Activated T-cell treated with anti-CD3 and anti-CD28 coated beads, Interleukin-2, amount 50 U/mL, for 4 hours (primary cell): Measurements from ENCODE around the gene TK2. TPM values are rescaled to one million over a fixed set of nuclear protein-coding genes. Genes with fewer than 3 reads are reported as not detected.
"Not testable (repeated sequence)": the region's sequence is repeated elsewhere in the genome, so short reads cannot be mapped to it uniquely, and the experiment has no call there.

Experiments used
- ATAC-seq, 2 donors: fragments of 200-7000 bp; cut with Tn5 transposase; one replicate each; pipeline ENCODE4 v1.10.0; 2021
- DNase-seq: peaks from one replicate; pipeline ENCODE4 v3.0.0-alpha.2; 2020
- H3K27me3 Mint-ChIP-seq: one replicate; pipeline ENCODE4 v1.8.0; 2021; ENCODE audit warnings: low read depth, mixed read lengths
- H3K36me3 Mint-ChIP-seq: one replicate; pipeline ENCODE4 v1.8.0; 2022; ENCODE audit warnings: mixed read lengths; ENCODE audit not compliant: insufficient read depth
- H3K4me1 Mint-ChIP-seq: one replicate; pipeline ENCODE4 v1.8.0; 2021; ENCODE audit warnings: low read depth, mixed read lengths
- H3K4me3 Mint-ChIP-seq: one replicate; pipeline ENCODE4 v1.8.0; 2021; ENCODE audit warnings: mild to moderate bottlenecking, moderate library complexity, mixed read lengths
- H3K9me3 Mint-ChIP-seq: one replicate; pipeline ENCODE4 v1.8.0; 2021; ENCODE audit warnings: mixed read lengths
- total RNA-seq, 3 donors: library from RNA; stranded (reverse); gene quantifications; one replicate each; pipeline ENCODE4 v1.2.1, GENCODE V29; 2021

Gene TK2
- total RNA-seq, 3 donors from 2014 or later, result 3.6 to 4.6 (median 3.8) TPM

- DNase-seq (no peak), ATAC-seq (no peak)
- Mint-ChIP-seq H3K27me3 (no peaks in the 10 kb centered on the region), H3K4me3 (no peak overlapping the region), H3K36me3 (no peaks in the 10 kb centered on the region), H3K4me1 (no peaks in the 10 kb centered on the region), H3K9me3 (no peaks in the 10 kb centered on the region)
These were observed 47.7 kb downstream of the TK2 start for GRCh38 chr16:66502020-66502913.

GRCh38 chr16:66501563-66501962, 48.4 kb downstream of the TK2 start:
- not testable (repeated sequence) for H3K4me1 Mint-ChIP-seq, DNase-seq, H3K27me3 Mint-ChIP-seq, H3K4me3 Mint-ChIP-seq, H3K9me3 Mint-ChIP-seq, H3K36me3 Mint-ChIP-seq, ATAC-seq

- H3K4me1 Mint-ChIP-seq, H3K36me3 Mint-ChIP-seq, H3K4me3 Mint-ChIP-seq, DNase-seq, H3K9me3 Mint-ChIP-seq, H3K27me3 Mint-ChIP-seq, ATAC-seq: not testable (repeated sequence)
These were observed 52.0 kb downstream of the TK2 start for GRCh38 chr16:66497921-66498320.

GRCh38 chr16:66496226-66496625, 53.7 kb downstream of the TK2 start:
- H3K4me3 Mint-ChIP-seq, H3K4me1 Mint-ChIP-seq, H3K9me3 Mint-ChIP-seq, H3K36me3 Mint-ChIP-seq, H3K27me3 Mint-ChIP-seq, ATAC-seq, DNase-seq: not testable (repeated sequence)

GRCh38 chr16:66495440-66495839, 54.5 kb downstream of the TK2 start:
- Mint-ChIP-seq H3K4me1 (no peaks in the 10 kb centered on the region), H3K9me3 (no peaks in the 10 kb centered on the region), H3K27me3 (peaks cover 2% of the 10 kb centered on the region), H3K36me3 (no peaks in the 10 kb centered on the region), H3K4me3 (no peak overlapping the region)
- DNase-seq (no peak), ATAC-seq (no peak)

GRCh38 chr16:66494916-66495315, 55.0 kb downstream of the TK2 start:
- DNase-seq (no peak), ATAC-seq (no peak)
- Mint-ChIP-seq H3K4me3 (no peak overlapping the region), H3K4me1 (no peaks in the 10 kb centered on the region), H3K9me3 (no peaks in the 10 kb centered on the region), H3K36me3 (no peaks in the 10 kb centered on the region), H3K27me3 (peaks cover 2% of the 10 kb centered on the region)

GRCh38 chr16:66493490-66494401, 56.2 kb downstream of the TK2 start:
- Mint-ChIP-seq H3K9me3 (no peaks in the 10 kb centered on the region), H3K36me3 (no peaks in the 10 kb centered on the region), H3K27me3 (peaks cover 2% of the 10 kb centered on the region), H3K4me1 (no peaks in the 10 kb centered on the region), H3K4me3 (no peak overlapping the region)
- DNase-seq (no peak), ATAC-seq (no peak)

GRCh38 chr16:66491716-66492064, 58.2 kb downstream of the TK2 start:
- ATAC-seq (no peak), DNase-seq (no peak)
- Mint-ChIP-seq H3K4me3 (no peak overlapping the region), H3K4me1 (no peaks in the 10 kb centered on the region), H3K36me3 (no peaks in the 10 kb centered on the region), H3K9me3 (no peaks in the 10 kb centered on the region), H3K27me3 (peaks cover 2% of the 10 kb centered on the region)

GRCh38 chr16:66490774-66491715, 58.9 kb downstream of the TK2 start:
- Mint-ChIP-seq H3K4me3 (no peak overlapping the region), H3K9me3 (no peaks in the 10 kb centered on the region), H3K4me1 (no peaks in the 10 kb centered on the region), H3K27me3 (peaks cover 2% of the 10 kb centered on the region), H3K36me3 (no peaks in the 10 kb centered on the region)
- DNase-seq, result no peak
- no peak for ATAC-seq

GRCh38 chr16:66489818-66490217, 60.1 kb downstream of the TK2 start:
- DNase-seq (no peak), ATAC-seq (no peak)
- peaks cover 2% of the 10 kb centered on the region for H3K27me3 Mint-ChIP-seq
- H3K36me3 Mint-ChIP-seq, result no peaks in the 10 kb centered on the region
- H3K4me1 Mint-ChIP-seq, result no peaks in the 10 kb centered on the region
- no peaks in the 10 kb centered on the region for H3K9me3 Mint-ChIP-seq
- no peak overlapping the region for H3K4me3 Mint-ChIP-seq

- ATAC-seq (no peak), DNase-seq (no peak)
- Mint-ChIP-seq H3K9me3 (no peaks in the 10 kb centered on the region), H3K27me3 (no peaks in the 10 kb centered on the region), H3K4me1 (no peaks in the 10 kb centered on the region), H3K4me3 (no peak overlapping the region), H3K36me3 (no peaks in the 10 kb centered on the region)
These were observed 60.5 kb downstream of the TK2 start for GRCh38 chr16:66489385-66489784.

- no peaks in the 10 kb centered on the region for H3K9me3 Mint-ChIP-seq
- H3K36me3 Mint-ChIP-seq, result no peaks in the 10 kb centered on the region
- no peak overlapping the region for H3K4me3 Mint-ChIP-seq
- DNase-seq (no peak), ATAC-seq (no peak)
- H3K4me1 Mint-ChIP-seq, result peaks cover 8% of the 10 kb centered on the region
- H3K27me3 Mint-ChIP-seq, result no peaks in the 10 kb centered on the region
These were observed 61.4 kb downstream of the TK2 start for GRCh38 chr16:66488505-66488904.

GRCh38 chr16:66487580-66488275, 62.2 kb downstream of the TK2 start:
- no peak for DNase-seq
- no peaks in the 10 kb centered on the region for H3K9me3 Mint-ChIP-seq
- ATAC-seq, result no peak
- H3K4me1 Mint-ChIP-seq, result peaks cover 15% of the 10 kb centered on the region
- no peaks in the 10 kb centered on the region for H3K27me3 Mint-ChIP-seq
- no peaks in the 10 kb centered on the region for H3K36me3 Mint-ChIP-seq
- H3K4me3 Mint-ChIP-seq, result no peak overlapping the region
